K562 (cell line): ENCODE data around the gene PHF14. TPM values are rescaled to one million over a fixed set of nuclear protein-coding genes. Genes with fewer than 3 reads are reported as not detected.

Experiments used
- ATAC-seq: fragments of 200-7000 bp; cut with Tn5 transposase; 3 replicates; pipeline ENCODE4 v1.9.1; 2020; ENCODE audit warnings: moderate library complexity
- BruUV-seq: library from RNA; stranded (reverse); fragments of 400-500 nt; replicated peaks from 2 replicates; lab custom pipeline; 2021; lab: Mats Ljungman, UMichigan
- CTCF ChIA-PET: fragments of 300-600 bp; formaldehyde crosslinking; extraction: SDS; loops from one replicate; lab custom pipeline; 2021; ENCODE audit warnings: low intra/inter-chr PET ratio; lab: Yijun Ruan, JAX
- POLR2A ChIA-PET: fragments of 300-600, 350-650 bp; sonication (Branson Sonifier 250); formaldehyde crosslinking; extraction: SDS; loops from one replicate; lab custom pipeline; 2021; ENCODE audit warnings: antibody characterized with exemption, inconsistent platforms; lab: Yijun Ruan, JAX
- DNase-seq, 4 experiments: peaks; one replicate each; pipeline versions ENCODE4 v3.0.0 to v3.0.0-alpha.2; 2011 to 2018; ENCODE audit warnings: low spot score in 3 of 4, mixed read lengths in 3 of 4; ENCODE audit errors: extremely low read depth in 1 of 4
- FAIRE-seq: peaks from 2 replicates; lab custom pipeline; 2011; peaks lifted over from hg19 to GRCh38; lab: Jason Lieb, UNC
- H2AFZ ChIP-seq: 2 replicates; pipeline ENCODE4 v1.6.0; 2011; ENCODE audit warnings: low read depth, low read length, control low read depth, inconsistent platforms
- H3K27ac ChIP-seq: fragments of 200-600 bp; 3 replicates; pipeline ENCODE4 v1.8.0; 2011; ENCODE audit warnings: low read depth, mild to moderate bottlenecking, control low read depth, inconsistent platforms, low read length, moderate library complexity, mixed read lengths; ENCODE audit errors: extremely low read depth
- H3K27me3 ChIP-seq, 2 experiments: fragments of 300-600 bp in 1 of 2; 2 replicates in 1 of 2; 3 replicates in 1 of 2; pipeline versions ENCODE4 v1.6.0 to v1.8.0; 2011; ENCODE audit warnings: inconsistent platforms in 2 of 2, low read length in 2 of 2, mild to moderate bottlenecking in 1 of 2, mixed read lengths in 1 of 2, moderate library complexity in 1 of 2; ENCODE audit not compliant: control insufficient read depth in 2 of 2, insufficient read depth in 2 of 2
- H3K36me3 ChIP-seq: fragments of 300-600 bp; 3 replicates; pipeline ENCODE4 v1.8.0; 2011; ENCODE audit warnings: mild to moderate bottlenecking, low read length, inconsistent platforms; ENCODE audit not compliant: control insufficient read depth, insufficient read depth
- H3K4me1 ChIP-seq, 2 experiments: fragments of 200-600 bp in 1 of 2; replicated peaks in 1 of 2; 2 replicates in 1 of 2; 3 replicates in 1 of 2; pipeline versions ENCODE4 v1.5.1 to v1.8.0; 2011; ENCODE audit warnings: inconsistent platforms in 2 of 2, low read length in 2 of 2, mild to moderate bottlenecking in 1 of 2, mixed read lengths in 1 of 2, moderate library complexity in 1 of 2; ENCODE audit not compliant: control insufficient read depth in 2 of 2, insufficient read depth in 2 of 2
- H3K4me2 ChIP-seq: 2 replicates; pipeline ENCODE4 v1.6.1; 2011; ENCODE audit warnings: low read length, control low read depth, inconsistent platforms, mixed read lengths; ENCODE audit not compliant: insufficient read depth
- H3K4me3 ChIP-seq: fragments of 200-600 bp; sonication (generic), shearing (Covaris generic); 2 replicates; pipeline ENCODE4 v1.5.1; 2016; ENCODE audit warnings: control low read depth, inconsistent platforms
- H3K79me2 ChIP-seq: fragments of 200-600 bp; 3 replicates; pipeline ENCODE4 v1.8.0; 2011; ENCODE audit warnings: low read length, inconsistent platforms; ENCODE audit not compliant: control insufficient read depth, insufficient read depth
- H3K9ac ChIP-seq, 2 experiments: 2 replicates each; pipeline versions ENCODE4 v1.6.0 to v1.6.1; 2011; ENCODE audit warnings: low read depth in 2 of 2, low read length in 2 of 2, control low read depth in 1 of 2, inconsistent platforms in 1 of 2, mild to moderate bottlenecking in 1 of 2, mixed read lengths in 1 of 2; ENCODE audit not compliant: insufficient read depth in 1 of 2
- H3K9me1 ChIP-seq: one replicate; pipeline ENCODE4 v1.6.0; 2011; ENCODE audit warnings: inconsistent platforms, mild to moderate bottlenecking, low read length, moderate library complexity; ENCODE audit not compliant: control insufficient read depth, insufficient read depth
- H3K9me3 ChIP-seq: replicated peaks from 2 replicates; pipeline ENCODE4 v1.5.1; 2011; ENCODE audit warnings: low read depth, low read length, inconsistent platforms; ENCODE audit not compliant: control insufficient read depth, insufficient read depth
- H4K20me1 ChIP-seq: replicated peaks from 2 replicates; pipeline ENCODE4 v1.6.1; 2011; ENCODE audit warnings: low read length, inconsistent platforms, mixed read lengths; ENCODE audit not compliant: control insufficient read depth, insufficient read depth
- HNRNPH1 ChIP-seq: fragments of 200-400 bp; formaldehyde crosslinking; optimal IDR thresholded peaks from 2 replicates; pipeline ENCODE3; 2017; ENCODE audit warnings: low read depth, mild to moderate bottlenecking, low read length, moderate library complexity
- JUN ChIP-seq, 2 experiments: sonication (generic) in 1 of 2; formaldehyde crosslinking in 1 of 2; IDR thresholded peaks; 2 replicates each; pipeline versions ENCODE4 v1.6.1 to v1.8.0; 2012 to 2022; ENCODE audit warnings: borderline replicate concordance in 2 of 2, mild to moderate bottlenecking in 2 of 2, improper control_type of control experiment in 1 of 2, low read depth in 1 of 2, low read length in 1 of 2, missing genetic modification reagents in 1 of 2
- MAFK ChIP-seq: IDR thresholded peaks from 2 replicates; pipeline ENCODE4 v1.6.1; 2011; ENCODE audit warnings: low read length, improper control_type of control experiment
- SAFB ChIP-seq: fragments of 200-400 bp; formaldehyde crosslinking; IDR thresholded peaks from 2 replicates; pipeline ENCODE4 v1.6.1; 2017; ENCODE audit warnings: low read depth, low read length, borderline replicate concordance
- SAFB2 ChIP-seq: fragments of 200-400 bp; formaldehyde crosslinking; IDR thresholded peaks from 2 replicates; pipeline ENCODE4 v1.6.1; 2018; ENCODE audit warnings: borderline replicate concordance, low read length, low read depth, moderate library complexity; ENCODE audit not compliant: severe bottlenecking
- SNIP1 ChIP-seq: fragments of 450-650 bp; IDR thresholded peaks from 2 replicates; pipeline ENCODE4 v1.7.1; 2017; ENCODE audit warnings: low read depth, mild to moderate bottlenecking
- STAT5A ChIP-seq: IDR thresholded peaks from 2 replicates; pipeline ENCODE4 v1.6.1; 2012; ENCODE audit warnings: low read length, inconsistent platforms, borderline replicate concordance
- TEAD2 ChIP-seq: fragments of 450-650 bp; IDR thresholded peaks from 2 replicates; pipeline ENCODE4 v1.6.1; 2016; ENCODE audit warnings: missing genetic modification characterization, control low read depth, missing compliant biosample characterization
- ZNF431 ChIP-seq: sonication (generic); formaldehyde crosslinking; IDR thresholded peaks from 2 replicates; pipeline ENCODE4 v1.8.0; 2022; ENCODE audit warnings: mild to moderate bottlenecking, missing genetic modification reagents
- WGBS: fragments of 100-300 bp; shearing (Covaris generic); methylation state at CpG from one replicate; pipeline ENCODE4 v1.1.6; 2016; ENCODE audit warnings: low coverage, mixed read lengths; ENCODE audit not compliant: insufficient coverage; ENCODE audit errors: missing lambda C conversion rate; 5-methylcytosine and 5-hydroxymethylcytosine counted together
- in situ Hi-C: fragments of 300-500 bp; cut with MboI; formaldehyde crosslinking; loops from 4 replicates; pipeline ENCODE4 v1.15.0; 2018; ENCODE audit warnings: inconsistent platforms, mixed read lengths
- intact Hi-C: fragments of 100-400 bp; cut with micrococcal nuclease; formaldehyde crosslinking; loops from 2 replicates; pipeline ENCODE4 v1.14.2; 2022
- polyA plus RNA-seq, 8 experiments: library from polyadenylated mRNA; depleted of rRNA in 4 of 8; stranded (reverse) in 5 of 8; unstranded in 3 of 8; fragments of >200 nt; fragmentation: Nextera tagmentation in 2 of 8; fragmentation: Illumina TruSeq in 1 of 8; extraction: Ambion mirVana in 2 of 8; extraction: Trizol in 1 of 8; gene quantifications; 2 replicates each; pipeline versions ENCODE4 v1.2.1 to v1.2.3, GENCODE V29; 2011 to 2014; ENCODE audit warnings: inconsistent platforms in 1 of 8, missing spikeins in 1 of 8
- total RNA-seq, 7 experiments: library from RNA; depleted of rRNA in 6 of 7; stranded (reverse); fragments of >200 nt in 6 of 7; fragmentation: Illumina TruSeq in 2 of 7; extraction: Trizol in 2 of 7; gene quantifications; 2 replicates each; pipeline versions ENCODE4 v1.2.1 to v1.2.3, GENCODE V29; 2011 to 2021; ENCODE audit warnings: low replicate concordance in 1 of 7
- TF ChIP-seq, protein P1 (sequence below): fragments of 250-450 bp; sonication (Bioruptor Pico); IDR thresholded peaks from 2 replicates; pipeline ENCODE4 v1.8.0; 2021; ENCODE audit warnings: borderline replicate concordance, mild to moderate bottlenecking, moderate library complexity; ENCODE audit not compliant: poor library complexity, severe bottlenecking

PHF14 gene
- total and polyA plus RNA-seq, 9 of the 15 experiments (the other 6 are each of a cell fraction or from before 2014, with no cell fraction given), result 27.5 to 67.6 (median 41.4) TPM

DNA sequence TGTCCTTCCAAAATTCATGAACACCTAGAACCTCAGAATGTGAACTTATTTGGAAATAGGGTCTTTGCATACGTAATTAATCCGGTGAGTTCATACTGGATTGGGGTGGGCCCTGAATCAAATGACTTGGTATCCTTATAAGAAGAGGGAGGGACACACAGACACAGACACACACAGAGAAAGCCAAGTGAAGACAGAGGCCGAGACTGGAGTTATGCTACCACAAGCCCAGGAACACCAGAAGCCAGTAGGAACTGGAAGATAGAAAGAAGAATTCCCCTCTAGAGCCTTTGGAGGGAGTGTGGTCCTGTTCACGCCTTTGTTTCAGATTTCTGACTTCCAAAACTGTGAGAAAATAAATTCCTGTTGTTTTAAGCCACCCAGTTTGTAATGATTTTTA is 17.1 kb upstream of the PHF14 start:
- Histone ChIP-seq H3K36me3 (no peaks in the 10 kb centered on the region), H3K9me1 (no peaks in the 10 kb centered on the region), H3K9me3 (no peaks in the 10 kb centered on the region), H3K27ac (no peak overlapping the region), H3K9ac (no peak overlapping the region; a peak in 1 of 4 replicates), H3K4me2 (no peak overlapping the region), H3K27me3 (no peaks in the 10 kb centered on the region), H3K4me3 (no peak overlapping the region), H2AFZ (peak overlapping the region; percentile 57), H4K20me1 (no peaks in the 10 kb centered on the region), H3K4me1 (no peaks in the 10 kb centered on the region), H3K79me2 (no peaks in the 10 kb centered on the region)
- DNase-seq, result no peak
- ChIA-PET CTCF (no interaction called here), POLR2A (no interaction called here)
- no peak for FAIRE-seq
- in situ Hi-C loops, result no loop called here
- ATAC-seq, result peak; percentile 80
- BruUV-seq, result no TSS peak
- 21% methylated on average over 4 of the region's 4 CpGs for WGBS
- intact Hi-C loops, result no loop called here
- TF ChIP-seq SNIP1, result no peak
- TF ChIP-seq TEAD2, result no peak
- TF ChIP-seq HNRNPH1, result no peak
- no peak for TF ChIP-seq SAFB
- no peak for TF ChIP-seq MAFK
- TF ChIP-seq, protein P1, sequence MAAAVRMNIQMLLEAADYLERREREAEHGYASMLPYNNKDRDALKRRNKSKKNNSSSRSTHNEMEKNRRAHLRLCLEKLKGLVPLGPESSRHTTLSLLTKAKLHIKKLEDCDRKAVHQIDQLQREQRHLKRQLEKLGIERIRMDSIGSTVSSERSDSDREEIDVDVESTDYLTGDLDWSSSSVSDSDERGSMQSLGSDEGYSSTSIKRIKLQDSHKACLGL, result no peak
- TF ChIP-seq STAT5A, result no peak
- no peak for TF ChIP-seq SAFB2
- no peak for TF ChIP-seq JUN (IDR thresholded peaks at IDR 0.05; ENCODE audit: borderline replicate concordance, low read depth, low read length)
- TF ChIP-seq JUN (CRISPR knock-in tag; IDR thresholded peaks at IDR 0.05; ENCODE audit: borderline replicate concordance), result no peak
- TF ChIP-seq ZNF431, result no peak
- TF ChIP-seq, all 486 proteins: peak for 0
